GM12892 (cell line): ENCODE data around the gene PREX1.

Experiments
- POLR2A ChIP-seq: IDR thresholded peaks from 2 replicates; pipeline ENCODE4 v1.6.1; 2011; ENCODE audit warnings: low read depth, low read length, control low read depth
- POLR2AphosphoS5 ChIP-seq: IDR thresholded peaks from 2 replicates; pipeline ENCODE4 v1.6.1; 2011; ENCODE audit warnings: low read depth, low read length, control low read depth
- TAF1 ChIP-seq: IDR thresholded peaks from 2 replicates; pipeline ENCODE4 v1.6.1; 2011; ENCODE audit warnings: low read depth, mild to moderate bottlenecking, control low read depth, low read length, borderline replicate concordance

- TF ChIP-seq POLR2AphosphoS5 (no peak), POLR2A (no peak), TAF1 (no peak)
Measured at GRCh38 chr20:48822178-48822577, 5.6 kb downstream of the PREX1 start.
